ENCODE data around the gene PHETA1. TPM values are rescaled to one million over a fixed set of nuclear protein-coding genes. Genes with fewer than 3 reads are reported as not detected.

Gene PHETA1
- total and polyA plus RNA-seq, 2 experiments from 2014 or later = 13.8 to 28.6 TPM

DNA sequence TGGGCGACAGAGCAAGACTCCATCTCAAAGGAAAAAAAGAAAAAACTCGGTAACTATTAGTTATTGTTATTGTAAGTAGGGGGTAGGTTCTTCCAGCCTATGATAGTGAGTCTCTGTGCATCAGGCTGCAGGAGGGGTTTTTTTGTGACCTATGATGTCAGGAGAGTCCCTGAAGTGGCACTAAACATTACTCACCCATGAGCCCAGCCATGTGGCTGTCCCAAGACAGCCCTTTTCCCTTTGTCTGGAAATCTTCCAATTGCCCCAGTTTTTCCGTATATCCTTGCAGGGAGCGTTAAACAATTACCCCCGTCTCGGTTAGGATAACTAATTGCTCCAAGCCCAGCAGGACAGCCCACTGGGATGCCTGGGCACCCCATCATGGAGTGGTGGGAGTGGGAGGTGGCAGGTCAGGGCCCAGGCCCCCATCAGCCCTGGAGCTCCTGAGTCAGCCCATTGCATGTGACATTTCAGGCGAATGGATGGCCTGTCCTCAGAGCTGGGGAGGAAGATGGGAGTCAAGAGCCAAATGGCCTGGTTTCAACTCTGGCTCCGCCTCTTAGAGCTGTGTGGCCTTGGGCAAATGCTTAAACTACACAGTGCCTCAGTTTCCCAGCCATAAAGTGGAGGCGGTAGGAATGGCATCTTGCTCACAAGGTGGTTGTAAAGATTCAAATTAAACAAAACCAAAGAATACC, 16.4 kb downstream of the PHETA1 start:
- H3K4me1 ChIP-seq (ENCODE audit: low read depth) = no peaks in the 10 kb centered on the region
- TF ChIP-seq, protein P1, sequence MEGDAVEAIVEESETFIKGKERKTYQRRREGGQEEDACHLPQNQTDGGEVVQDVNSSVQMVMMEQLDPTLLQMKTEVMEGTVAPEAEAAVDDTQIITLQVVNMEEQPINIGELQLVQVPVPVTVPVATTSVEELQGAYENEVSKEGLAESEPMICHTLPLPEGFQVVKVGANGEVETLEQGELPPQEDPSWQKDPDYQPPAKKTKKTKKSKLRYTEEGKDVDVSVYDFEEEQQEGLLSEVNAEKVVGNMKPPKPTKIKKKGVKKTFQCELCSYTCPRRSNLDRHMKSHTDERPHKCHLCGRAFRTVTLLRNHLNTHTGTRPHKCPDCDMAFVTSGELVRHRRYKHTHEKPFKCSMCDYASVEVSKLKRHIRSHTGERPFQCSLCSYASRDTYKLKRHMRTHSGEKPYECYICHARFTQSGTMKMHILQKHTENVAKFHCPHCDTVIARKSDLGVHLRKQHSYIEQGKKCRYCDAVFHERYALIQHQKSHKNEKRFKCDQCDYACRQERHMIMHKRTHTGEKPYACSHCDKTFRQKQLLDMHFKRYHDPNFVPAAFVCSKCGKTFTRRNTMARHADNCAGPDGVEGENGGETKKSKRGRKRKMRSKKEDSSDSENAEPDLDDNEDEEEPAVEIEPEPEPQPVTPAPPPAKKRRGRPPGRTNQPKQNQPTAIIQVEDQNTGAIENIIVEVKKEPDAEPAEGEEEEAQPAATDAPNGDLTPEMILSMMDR (IDR thresholded peaks at IDR 0.05; ENCODE audit: low read depth, low read length) = no peak
- no peaks in the 10 kb centered on the region for H3K27me3 ChIP-seq
- no peak overlapping the region for H3K4me3 ChIP-seq
- H3K36me3 ChIP-seq = no peaks in the 10 kb centered on the region
- no peak overlapping the region for H3K27ac ChIP-seq
- no peak for DNase-seq (ENCODE audit: low read depth in 1 of 2, low spot score in 1 of 2)
- no peaks in the 10 kb centered on the region for H3K9me3 ChIP-seq (ENCODE audit: low read depth)

DNA sequence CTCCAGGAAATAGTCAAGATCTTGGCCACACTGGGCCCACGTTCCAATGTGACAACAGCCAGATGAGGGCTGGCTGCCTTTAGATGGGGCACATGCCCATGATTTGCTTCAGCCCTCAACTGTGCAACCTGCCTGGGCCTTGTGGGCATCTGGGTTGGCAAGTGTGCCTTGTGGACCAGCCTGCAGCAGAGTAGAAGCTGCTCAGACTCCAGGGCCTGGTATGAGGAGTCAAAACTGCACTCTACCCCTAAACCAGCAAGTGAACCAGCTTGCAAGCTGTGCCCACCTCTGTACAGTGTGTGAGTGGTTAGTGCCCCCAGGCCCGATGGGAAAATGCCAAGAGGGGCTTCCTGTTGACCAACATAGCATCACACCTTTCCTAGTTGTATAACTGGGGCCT, 17.9 kb downstream of the PHETA1 start:
- Histone ChIP-seq H3K4me1 (ENCODE audit: low read depth) (no peaks in the 10 kb centered on the region), H3K27ac (no peak overlapping the region), H3K36me3 (no peaks in the 10 kb centered on the region), H3K4me3 (no peak overlapping the region), H3K9me3 (ENCODE audit: low read depth) (no peaks in the 10 kb centered on the region), H3K27me3 (no peaks in the 10 kb centered on the region)
- no peak for DNase-seq (ENCODE audit: low read depth in 1 of 2, low spot score in 1 of 2)
- TF ChIP-seq, protein P1 (IDR thresholded peaks at IDR 0.05; ENCODE audit: low read depth, low read length) = no peak

DNA sequence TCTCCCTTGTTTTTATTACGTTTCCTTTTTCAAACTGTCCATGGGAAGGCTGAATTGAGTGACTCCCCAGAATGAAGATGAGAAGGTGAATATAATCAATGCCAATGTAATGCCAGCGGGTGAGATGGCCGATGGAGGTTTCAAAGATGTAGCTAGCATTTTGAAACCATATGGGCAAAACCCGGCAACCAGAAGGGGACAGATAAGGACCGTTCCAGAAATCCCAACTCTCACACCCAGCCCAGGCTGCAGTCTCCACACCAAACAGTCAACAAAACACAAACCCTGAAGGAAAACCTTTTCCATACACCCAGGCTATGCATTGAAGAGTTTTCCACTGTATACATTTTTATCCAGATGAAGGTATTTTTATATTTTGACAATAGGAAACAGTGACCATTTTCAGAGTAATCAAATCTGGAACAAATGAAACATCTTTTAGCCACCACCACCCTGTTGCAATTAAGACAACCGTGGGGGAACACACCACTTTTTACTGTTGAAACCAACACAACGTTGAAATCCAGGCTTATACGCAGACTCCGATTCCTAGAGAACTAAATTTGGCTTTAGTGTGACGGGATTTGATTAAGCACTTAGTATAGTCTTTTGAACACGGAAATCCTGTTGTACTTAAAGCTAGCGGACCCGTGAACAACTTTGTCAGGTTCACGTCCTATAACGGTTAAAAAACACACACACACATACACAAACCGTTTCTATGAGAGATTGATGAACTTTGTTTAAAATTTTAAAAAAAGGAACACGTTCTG, 19.0 kb downstream of the PHETA1 start:
- H3K27ac ChIP-seq = no peak overlapping the region
- no peaks in the 10 kb centered on the region for H3K9me3 ChIP-seq (ENCODE audit: low read depth)
- no peak overlapping the region for H3K4me3 ChIP-seq
- no peaks in the 10 kb centered on the region for H3K4me1 ChIP-seq (ENCODE audit: low read depth)
- no peak for DNase-seq (ENCODE audit: low read depth in 1 of 2, low spot score in 1 of 2)
- no peaks in the 10 kb centered on the region for H3K36me3 ChIP-seq
- TF ChIP-seq, protein P1 (IDR thresholded peaks at IDR 0.05; ENCODE audit: low read depth, low read length) = no peak
- no peaks in the 10 kb centered on the region for H3K27me3 ChIP-seq

DNA sequence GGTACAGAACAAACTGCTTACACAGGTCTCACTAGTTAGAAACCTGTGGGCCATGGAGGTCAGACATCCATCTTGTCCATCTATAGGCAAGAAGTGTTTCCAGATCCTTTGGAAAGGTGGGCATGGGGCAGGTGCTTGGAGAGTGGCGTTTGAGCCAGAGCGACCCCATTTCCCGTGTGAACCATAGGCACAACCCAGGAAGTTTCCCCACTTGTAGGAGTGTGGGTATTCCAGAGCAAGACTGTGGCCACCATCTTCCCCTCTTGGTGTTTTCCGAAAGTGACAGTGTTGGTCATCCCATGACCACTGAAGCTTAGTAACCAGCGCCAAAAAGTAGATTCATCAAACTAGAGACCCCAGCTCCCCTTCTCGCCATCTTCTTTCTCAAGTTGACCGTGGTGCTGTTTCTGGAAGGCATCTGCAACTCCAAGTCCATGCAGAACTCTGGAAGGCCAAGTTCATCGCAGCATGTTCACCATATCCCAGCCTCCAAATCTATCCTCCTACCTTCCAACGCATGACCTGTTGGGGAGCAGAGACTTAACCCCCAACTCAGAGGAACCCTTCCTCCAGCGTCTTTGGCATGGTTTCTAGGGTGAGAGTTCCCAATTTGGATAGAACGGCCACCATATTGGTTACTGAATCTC, 19.7 kb downstream of the PHETA1 start:
- no peaks in the 10 kb centered on the region for H3K4me1 ChIP-seq (ENCODE audit: low read depth)
- no peaks in the 10 kb centered on the region for H3K36me3 ChIP-seq
- TF ChIP-seq, protein P1 (IDR thresholded peaks at IDR 0.05; ENCODE audit: low read depth, low read length) = no peak
- no peak overlapping the region for H3K4me3 ChIP-seq
- DNase-seq (ENCODE audit: low read depth in 1 of 2, low spot score in 1 of 2) = no peak
- H3K27me3 ChIP-seq = no peaks in the 10 kb centered on the region
- H3K9me3 ChIP-seq (ENCODE audit: low read depth) = no peaks in the 10 kb centered on the region
- H3K27ac ChIP-seq = no peak overlapping the region

DNA sequence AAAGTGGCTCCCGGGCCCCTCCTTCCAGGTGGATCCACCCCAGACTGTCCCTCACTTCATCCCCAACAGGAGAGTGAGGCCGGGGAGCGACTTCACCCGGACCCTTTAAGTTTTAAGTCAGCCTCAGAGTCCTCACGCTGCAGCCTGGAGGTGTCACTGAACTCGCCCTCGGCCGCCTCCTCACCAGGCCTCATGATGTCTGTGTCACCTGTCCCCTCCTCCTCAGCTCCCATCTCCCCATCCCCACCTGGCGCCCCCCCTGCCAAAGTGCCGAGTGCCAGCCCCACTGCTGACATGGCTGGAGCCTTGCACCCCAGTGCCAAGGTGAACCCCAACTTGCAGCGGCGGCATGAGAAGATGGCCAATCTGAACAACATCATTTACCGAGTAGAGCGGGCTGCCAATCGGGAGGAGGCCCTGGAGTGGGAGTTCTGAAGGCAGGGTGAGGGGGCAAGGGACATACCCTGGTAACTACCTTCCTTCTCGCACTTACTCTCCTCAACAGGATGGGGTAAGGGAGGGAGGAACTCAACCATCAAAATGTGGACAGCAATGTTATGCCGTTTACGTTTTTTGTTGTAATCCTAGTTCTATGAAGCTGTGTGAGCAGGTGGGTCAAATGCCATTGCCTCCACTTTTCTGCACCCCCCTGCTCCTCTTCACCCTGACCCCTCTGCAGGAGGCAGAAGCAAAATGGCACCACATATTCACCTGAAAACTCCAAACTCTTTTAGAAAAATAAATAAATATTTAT, 20.8 kb downstream of the PHETA1 start:
- no peaks in the 10 kb centered on the region for H3K4me1 ChIP-seq (ENCODE audit: low read depth)
- no peak overlapping the region for H3K27ac ChIP-seq
- H3K27me3 ChIP-seq = no peaks in the 10 kb centered on the region
- H3K9me3 ChIP-seq (ENCODE audit: low read depth) = no peaks in the 10 kb centered on the region
- H3K36me3 ChIP-seq = no peaks in the 10 kb centered on the region
- TF ChIP-seq, protein P1 (IDR thresholded peaks at IDR 0.05; ENCODE audit: low read depth, low read length) = no peak
- H3K4me3 ChIP-seq = no peak overlapping the region
- DNase-seq (ENCODE audit: low read depth in 1 of 2, low spot score in 1 of 2) = no peak
